Naive thymus-derived CD4-positive, alpha-beta T cell (primary cell): ENCODE results near the gene CRELD1. TPM values are rescaled to one million over a fixed set of nuclear protein-coding genes. Genes with fewer than 3 reads are reported as not detected.
"Not testable (repeated sequence)": the region's sequence is repeated elsewhere in the genome, so short reads cannot be mapped to it uniquely, and the experiment has no call there.

Source experiments
- ATAC-seq: fragments of 150-1000 bp; cut with Tn5 transposase; 2 replicates; pipeline ENCODE4 v1.10.0; 2021; ENCODE audit warnings: mild to moderate bottlenecking, moderate library complexity
- CTCF ChIA-PET: fragments of 350-600 bp; sonication (Branson Sonifier 250); formaldehyde crosslinking; loops from one replicate; lab custom pipeline; 2021; ENCODE audit warnings: antibody characterized with exemption; lab: Charles Lee
- POLR2A ChIA-PET: fragments of 350-600 bp; sonication (Branson Sonifier 250); formaldehyde crosslinking; loops from one replicate; lab custom pipeline; 2021; ENCODE audit warnings: antibody characterized with exemption, inconsistent platforms; lab: Charles Lee
- DNase-seq, 9 donors: peaks; one replicate each; pipeline versions ENCODE4 v3.0.0 to v3.0.0-alpha.2; 2020 to 2022; ENCODE audit warnings: mixed read lengths in 1 of 9
- H3K27ac ChIP-seq: one replicate; pipeline ENCODE4 v1.7.0; 2013; ENCODE audit warnings: mild to moderate bottlenecking, low read depth, low read length, moderate library complexity
- H3K27me3 ChIP-seq, 2 donors: one replicate each; pipeline ENCODE4 v1.7.0; 2013; ENCODE audit warnings: low read length in 2 of 2, mild to moderate bottlenecking in 2 of 2, moderate library complexity in 2 of 2; ENCODE audit not compliant: control insufficient read depth in 2 of 2, insufficient read depth in 2 of 2
- H3K36me3 ChIP-seq, 3 experiments: 1 replicate in 2 of 3; 2 replicates in 1 of 3; pipeline ENCODE4 v1.7.0; 2013; ENCODE audit warnings: low read length in 3 of 3, mild to moderate bottlenecking in 3 of 3, moderate library complexity in 1 of 3; ENCODE audit not compliant: insufficient read depth in 3 of 3, control insufficient read depth in 2 of 3
- H3K4me1 ChIP-seq, 2 donors: one replicate each; pipeline ENCODE4 v1.7.0; 2013; ENCODE audit warnings: low read length in 2 of 2, mild to moderate bottlenecking in 2 of 2, moderate library complexity in 1 of 2; ENCODE audit not compliant: control insufficient read depth in 2 of 2, insufficient read depth in 2 of 2
- H3K4me3 ChIP-seq: 2 replicates; pipeline ENCODE4 v1.7.0; 2013; ENCODE audit warnings: mild to moderate bottlenecking, low read length
- H3K9me3 ChIP-seq, 3 experiments: 1 replicate in 2 of 3; 2 replicates in 1 of 3; pipeline ENCODE4 v1.7.0; 2013; ENCODE audit warnings: low read length in 3 of 3; ENCODE audit not compliant: control insufficient read depth in 2 of 3
- H3K27ac Mint-ChIP-seq, 9 donors: one replicate each; pipeline ENCODE4 v1.8.0; 2020 to 2022; ENCODE audit warnings: mixed read lengths in 9 of 9, mild to moderate bottlenecking in 8 of 9, moderate library complexity in 5 of 9, inconsistent platforms in 2 of 9
- H3K27me3 Mint-ChIP-seq, 5 donors: one replicate each; pipeline ENCODE4 v1.8.0; 2021 to 2022; ENCODE audit warnings: mixed read lengths in 5 of 5, mild to moderate bottlenecking in 1 of 5
- H3K36me3 Mint-ChIP-seq, 5 donors: one replicate each; pipeline ENCODE4 v1.8.0; 2020 to 2022; ENCODE audit warnings: mixed read lengths in 5 of 5, mild to moderate bottlenecking in 3 of 5, inconsistent platforms in 1 of 5
- H3K4me1 Mint-ChIP-seq, 7 donors: one replicate each; pipeline ENCODE4 v1.8.0; 2020 to 2022; ENCODE audit warnings: mixed read lengths in 7 of 7, mild to moderate bottlenecking in 3 of 7, inconsistent platforms in 1 of 7
- H3K4me3 Mint-ChIP-seq, 10 donors: one replicate each; pipeline ENCODE4 v1.8.0; 2020 to 2022; ENCODE audit warnings: mild to moderate bottlenecking in 10 of 10, mixed read lengths in 10 of 10, moderate library complexity in 6 of 10, inconsistent platforms in 2 of 10
- H3K9me3 Mint-ChIP-seq, 11 donors: one replicate each; pipeline ENCODE4 v1.8.0; 2020 to 2022; ENCODE audit warnings: mixed read lengths in 11 of 11, mild to moderate bottlenecking in 4 of 11, inconsistent platforms in 1 of 11, moderate library complexity in 1 of 11
- intact Hi-C, 2 donors: fragments of 100-400 bp; cut with micrococcal nuclease; formaldehyde crosslinking; loops; one replicate each; pipeline ENCODE4 v1.15.1; 2023
- polyA plus RNA-seq, 2 donors: library from polyadenylated mRNA; unstranded; fragments of 300-500 nt; fragmentation: Illumina TruSeq; gene quantifications; one replicate each; pipeline ENCODE4 v1.2.3, GENCODE V29; 2021
- total RNA-seq, 6 experiments: library from RNA in 5 of 6; stranded (reverse) in 5 of 6; gene quantifications; 1 replicate in 5 of 6; 2 replicates in 1 of 6; pipeline ENCODE4 v1.2.3 and lab custom pipeline; 2021 to 2026

The CRELD1 gene
- total and polyA plus RNA-seq, 7 experiments from 2014 or later = 21.0 to 64.9 (median 30.1) TPM

- Histone ChIP-seq H3K27me3 (no peaks in the 10 kb centered on the region), H3K9me3 (no peaks in the 10 kb centered on the region), H3K4me1 (peaks cover 8 to 15% of the 10 kb centered on the region in 2 donors), H3K4me3 (peak within 1 kb of the TSS; percentile 99), H3K27ac (peak within 1 kb of the TSS; percentile 100), H3K36me3 (peaks cover 0 to 23% (median 0%) of the 10 kb centered on the region in 3 experiments)
- Mint-ChIP-seq H3K27ac (peak within 1 kb of the TSS; percentile 92 to 99 (median 99)), H3K4me1 (peaks cover 25 to 48% (median 36%) of the 10 kb centered on the region in 7 donors), H3K36me3 (peaks cover 13 to 26% (median 22%) of the 10 kb centered on the region in 5 donors), H3K4me3 (peak within 1 kb of the TSS; percentile 91 to 100 (median 97)), H3K27me3 (peaks cover 0 to 2% (median 0%) of the 10 kb centered on the region in 5 donors), H3K9me3 (no peaks in the 10 kb centered on the region)
- intact Hi-C loops = loop anchor here (1.0 to 5.0 kb wide), 22 partner anchors 12 to 494 kb away; partner anchors contain the start of genes BRPF1 (in 2 of the 2), CRELD1 (in 2 of the 2), EMC3 (in 2 of the 2) and MTMR14 (in 2 of the 2)
- ChIA-PET CTCF (interaction anchor here (0.6 kb wide), 2 partner anchors 119 to 714 kb away, joined by 3 to 4 read pairs; no protein-coding TSS in a partner anchor), POLR2A (interaction anchor here (0.6 to 3.8 kb wide), 18 partner anchors 10 to 527 kb away, joined by 3 to 48 read pairs (median 5); partner anchors contain the start of genes ARPC4, CIDEC, CRELD1 and EMC3)
- DNase-seq (peak; percentile 78 to 92 (median 88)), ATAC-seq (peak; percentile 93)
Measured at GRCh38 chr3:9890249-9891071, 43.2 kb upstream of the CRELD1 start, which contains the start of gene JAGN1. JAGN1 (plus strand) TSS chr3:9890610; CDS start chr3:9890723, 113 bp downstream.

DNA sequence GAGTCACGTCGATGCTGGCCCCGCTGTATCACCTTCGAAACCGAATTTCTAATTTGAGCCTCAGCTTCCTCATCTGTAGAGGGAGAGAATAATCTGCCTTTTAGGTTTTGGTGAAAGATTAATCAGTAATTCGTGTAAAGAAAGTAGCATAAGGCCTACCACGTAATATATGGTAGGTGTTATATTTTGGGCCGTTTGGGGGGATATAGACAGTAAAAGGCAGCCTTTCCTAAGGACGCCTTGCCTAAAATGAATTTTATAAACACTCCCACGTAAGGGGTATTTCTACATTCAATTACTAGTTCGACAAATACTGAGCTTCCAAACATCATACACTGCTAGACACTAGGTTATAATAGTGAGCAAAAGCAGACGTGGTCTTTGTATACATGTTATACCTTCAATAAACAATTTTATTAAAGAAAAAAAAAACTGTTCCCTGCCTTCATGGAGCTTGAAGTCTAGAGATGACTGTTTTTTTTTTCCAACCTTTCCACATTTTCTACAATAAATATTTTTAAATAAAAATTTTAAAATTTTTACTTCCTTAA lies 42.5 kb upstream of the CRELD1 start:
- ATAC-seq (no peak), DNase-seq (no peak)
- Mint-ChIP-seq H3K9me3 (no peaks in the 10 kb centered on the region), H3K27ac (peak overlapping the region; percentile 92 to 99 (median 99)), H3K4me1 (peaks cover 29 to 53% (median 41%) of the 10 kb centered on the region in 7 donors), H3K27me3 (peaks cover 0 to 2% (median 0%) of the 10 kb centered on the region in 5 donors), H3K36me3 (peaks cover 13 to 26% (median 22%) of the 10 kb centered on the region in 5 donors), H3K4me3 (peak overlapping the region; percentile 91 to 100 (median 97))
- H3K27me3 ChIP-seq = no peaks in the 10 kb centered on the region
- peak overlapping the region; percentile 100 for H3K27ac ChIP-seq
- ChIA-PET CTCF (interaction anchor here (0.5 to 0.6 kb wide), 3 partner anchors 120 to 713 kb away, joined by 3 to 4 read pairs (median 3); no protein-coding TSS in a partner anchor), POLR2A (interaction anchor here (0.6 to 3.8 kb wide), 19 partner anchors 9 to 541 kb away, joined by 3 to 48 read pairs (median 4); partner anchors contain the start of genes ARPC4, CRELD1, EMC3 and IL17RE)
- peak overlapping the region; percentile 99 for H3K4me3 ChIP-seq
- no peaks in the 10 kb centered on the region for H3K9me3 ChIP-seq
- H3K36me3 ChIP-seq = peaks cover 0 to 23% (median 0%) of the 10 kb centered on the region in 3 experiments
- H3K4me1 ChIP-seq = peaks cover 11 to 15% of the 10 kb centered on the region in 2 donors
- intact Hi-C loops = loop anchor here (1.0 to 5.0 kb wide), 6 partner anchors 84 to 494 kb away; partner anchors contain the start of genes EMC3 (in 1 of the 2), FANCD2 (in 1 of the 2) and SETD5 (in 1 of the 2)

DNA sequence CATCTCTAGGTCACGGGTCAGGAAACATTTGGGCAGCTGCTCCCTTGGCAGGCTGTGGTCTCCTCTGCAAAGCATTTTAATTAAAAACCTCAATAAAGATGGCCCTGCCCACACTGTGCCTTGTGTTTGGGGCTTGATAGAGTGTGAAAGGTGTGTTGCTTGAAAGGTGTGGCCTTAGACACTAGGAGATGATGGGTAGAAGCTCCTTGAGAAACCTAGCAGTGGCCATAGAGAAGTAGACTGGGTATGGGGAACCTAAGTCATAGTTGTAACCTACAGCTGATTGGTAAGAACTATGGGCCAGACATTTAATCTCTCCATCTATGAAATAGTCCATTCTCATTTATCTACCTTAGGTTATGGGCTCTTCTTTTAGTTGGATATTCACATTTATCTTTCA lies 39.9 kb upstream of the CRELD1 start:
- peaks cover 13 to 28% (median 22%) of the 10 kb centered on the region in 5 donors for H3K36me3 Mint-ChIP-seq
- no peaks in the 10 kb centered on the region for H3K9me3 Mint-ChIP-seq
- Histone ChIP-seq H3K36me3 (peaks cover 0 to 23% (median 0%) of the 10 kb centered on the region in 3 experiments), H3K27me3 (no peaks in the 10 kb centered on the region), H3K4me1 (peaks cover 11 to 15% of the 10 kb centered on the region in 2 donors), H3K4me3 (no peak overlapping the region), H3K9me3 (no peaks in the 10 kb centered on the region), H3K27ac (peak overlapping the region; percentile 29)
- peak overlapping the region in 4 of 10 donors; percentile 1 to 35 (median 11) for H3K4me3 Mint-ChIP-seq
- ChIA-PET POLR2A (interaction anchor here (1.3 to 2.8 kb wide), 2 partner anchors 8 to 39 kb away, joined by 3 to 9 read pairs; partner anchors contain the start of gene CRELD1), CTCF (interaction anchor here (0.7 kb wide), 1 partner anchor 9 kb away, joined by 3 read pairs; the partner anchor contains the start of gene IL17RE)
- peaks cover 35 to 68% (median 57%) of the 10 kb centered on the region in 7 donors for H3K4me1 Mint-ChIP-seq
- intact Hi-C loops = loop anchor here in 1 of 2 donors (5.0 kb wide), 1 partner anchor 86 kb away; no protein-coding TSS in a partner anchor
- DNase-seq (no peak), ATAC-seq (no peak)
- H3K27ac Mint-ChIP-seq = peak overlapping the region in 6 of 9 donors; percentile 8 to 83 (median 38)
- H3K27me3 Mint-ChIP-seq = no peaks in the 10 kb centered on the region

- peaks cover 0 to 20% (median 0%) of the 10 kb centered on the region in 3 experiments for H3K36me3 ChIP-seq
- ATAC-seq, H3K27me3 ChIP-seq, intact Hi-C loops, H3K9me3 Mint-ChIP-seq, DNase-seq, H3K4me3 ChIP-seq, CTCF ChIA-PET, H3K9me3 ChIP-seq, H3K4me1 ChIP-seq, H3K27me3 Mint-ChIP-seq, H3K4me3 Mint-ChIP-seq: not testable (repeated sequence)
- POLR2A ChIA-PET = interaction anchor here (2.8 kb wide), 1 partner anchor 37 kb away, joined by 9 read pairs; the partner anchor contains the start of gene CRELD1
- H3K27ac Mint-ChIP-seq = peak overlapping the region in 7 of 9 donors; percentile 4 to 81 (median 49)
- peaks cover 36 to 66% (median 58%) of the 10 kb centered on the region in 7 donors for H3K4me1 Mint-ChIP-seq
- peak overlapping the region; percentile 12 for H3K27ac ChIP-seq
- H3K36me3 Mint-ChIP-seq = peaks cover 13 to 28% (median 22%) of the 10 kb centered on the region in 5 donors
Measured at GRCh38 chr3:9895715-9896114, 37.9 kb upstream of the CRELD1 start.

DNA sequence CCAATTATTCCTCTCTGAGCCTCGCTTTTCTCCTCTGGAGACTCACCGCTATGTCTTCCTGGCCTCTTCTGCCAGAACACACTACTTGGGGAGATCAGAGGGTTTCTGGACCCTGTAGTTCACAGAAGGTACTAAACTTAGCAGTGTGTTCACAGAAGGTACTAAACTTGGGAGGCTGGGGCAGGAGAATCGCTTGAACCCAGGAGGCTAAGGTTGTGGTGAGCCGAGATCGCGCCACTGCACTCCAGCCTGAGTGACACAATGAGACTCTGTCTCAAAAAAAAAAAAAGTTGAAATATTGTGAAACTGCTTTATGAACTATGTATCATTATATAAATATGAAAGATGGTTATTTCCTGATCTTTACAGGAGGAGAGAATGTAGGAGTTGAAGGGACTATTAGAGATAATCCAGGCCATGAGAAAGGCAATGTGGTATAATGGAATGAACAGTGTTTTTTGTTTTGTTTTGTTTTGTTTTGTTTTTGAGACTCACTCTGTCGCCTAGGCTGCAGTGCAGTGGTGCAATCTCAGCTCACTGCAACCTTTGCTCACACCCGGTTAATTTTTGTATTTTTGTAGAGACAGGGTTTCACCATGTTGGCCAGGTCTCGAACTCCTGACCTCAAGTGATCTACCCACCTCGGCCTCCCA lies 36.8 kb upstream of the CRELD1 start:
- H3K27ac Mint-ChIP-seq = peak overlapping the region in 8 of 9 donors; percentile 31 to 87 (median 64)
- POLR2A ChIA-PET = interaction anchor here (0.9 kb wide), 1 partner anchor 36 kb away, joined by 3 read pairs; the partner anchor contains the start of gene CRELD1
- peaks cover 0 to 20% (median 0%) of the 10 kb centered on the region in 3 experiments for H3K36me3 ChIP-seq

More for the DNA sequence above, 36.8 kb upstream of the CRELD1 start:
- H3K27ac ChIP-seq, H3K4me3 Mint-ChIP-seq, DNase-seq, H3K4me3 ChIP-seq, H3K4me1 ChIP-seq, H3K27me3 Mint-ChIP-seq, H3K27me3 ChIP-seq, H3K9me3 ChIP-seq, H3K9me3 Mint-ChIP-seq, CTCF ChIA-PET, intact Hi-C loops, ATAC-seq: not testable (repeated sequence)
- peaks cover 36 to 63% (median 55%) of the 10 kb centered on the region in 7 donors for H3K4me1 Mint-ChIP-seq
- H3K36me3 Mint-ChIP-seq = peaks cover 13 to 23% (median 22%) of the 10 kb centered on the region in 5 donors
